Mucosa of rectum (tissue), 2 donors: ENCODE results near the gene ZSWIM5.
A peak's percentile ranks its signal among the peaks of the same experiment; 100 is the strongest.
"Not testable (repeated sequence)": the region's sequence is repeated elsewhere in the genome, so short reads cannot be mapped to it uniquely, and the experiment has no call there.

ENCODE experiments used
- H3K27ac ChIP-seq, 2 donors: one replicate each; pipeline ENCODE4 v1.7.0; 2013; ENCODE audit warnings: inconsistent platforms in 2 of 2, low read depth in 2 of 2, low read length in 2 of 2
- H3K27me3 ChIP-seq, 2 donors: one replicate each; pipeline ENCODE4 v1.7.0; 2013; ENCODE audit warnings: low read length in 2 of 2; ENCODE audit not compliant: control insufficient read depth in 2 of 2, insufficient read depth in 2 of 2
- H3K36me3 ChIP-seq, 2 donors: one replicate each; pipeline ENCODE4 v1.7.0; 2013; ENCODE audit warnings: low read length in 2 of 2; ENCODE audit not compliant: control insufficient read depth in 2 of 2, insufficient read depth in 2 of 2
- H3K4me1 ChIP-seq, 2 donors: one replicate each; pipeline ENCODE4 v1.7.0; 2013; ENCODE audit warnings: low read length in 2 of 2, mild to moderate bottlenecking in 1 of 2; ENCODE audit not compliant: control insufficient read depth in 2 of 2, insufficient read depth in 2 of 2
- H3K4me3 ChIP-seq, 2 donors: one replicate each; pipeline ENCODE4 v1.7.0; 2013; ENCODE audit warnings: low read length in 2 of 2
- H3K9ac ChIP-seq, 2 donors: one replicate each; pipeline ENCODE4 v1.7.0; 2013; ENCODE audit warnings: low read length in 2 of 2, low read depth in 1 of 2, mild to moderate bottlenecking in 1 of 2
- H3K9me3 ChIP-seq, 2 donors: one replicate each; pipeline ENCODE4 v1.7.0; 2013; ENCODE audit warnings: low read length in 2 of 2; ENCODE audit not compliant: control insufficient read depth in 2 of 2
- donor health status: healthy.
- donor health status: Normal muscosa, but diverticular disease.

ZSWIM5 gene

GRCh38 chr1:45205910-45206721, at the start of gene ZSWIM5:
Gene ZSWIM5, minus strand, starts transcription at chr1:45206605. Its CDS starts 255 bp downstream, at chr1:45206350.
- Histone ChIP-seq H3K4me1 (peaks cover 3 to 12% of the 10 kb centered on the region in 2 donors), H3K27me3 (peaks cover 0 to 1% of the 10 kb centered on the region in 2 donors), H3K27ac (peak within 1 kb of the TSS; percentile 78 to 82), H3K4me3 (peak within 1 kb of the TSS; percentile 70 to 87), H3K9me3 (no peaks in the 10 kb centered on the region), H3K9ac (peak within 1 kb of the TSS; percentile 72 to 76), H3K36me3 (no peaks in the 10 kb centered on the region)

- no peak overlapping the region for H3K27ac ChIP-seq
- H3K36me3 ChIP-seq, result no peaks in the 10 kb centered on the region
- peaks cover 0 to 3% of the 10 kb centered on the region in 2 donors for H3K27me3 ChIP-seq
- peaks cover 0 to 7% of the 10 kb centered on the region in 2 donors for H3K9me3 ChIP-seq
- H3K4me1 ChIP-seq, result peaks cover 5 to 13% of the 10 kb centered on the region in 2 donors
- H3K9ac ChIP-seq, result no peak overlapping the region
- H3K4me3 ChIP-seq, result no peak overlapping the region
Measured at GRCh38 chr1:45254490-45254889, 48.1 kb upstream of the ZSWIM5 start.

GRCh38 chr1:45250544-45250943, 44.1 kb upstream of the ZSWIM5 start:
- no peak overlapping the region for H3K27ac ChIP-seq
- H3K36me3 ChIP-seq, result no peaks in the 10 kb centered on the region
- H3K4me1 ChIP-seq, result peaks cover 5 to 13% of the 10 kb centered on the region in 2 donors
- no peaks in the 10 kb centered on the region for H3K9me3 ChIP-seq
- peaks cover 0 to 3% of the 10 kb centered on the region in 2 donors for H3K27me3 ChIP-seq
- no peak overlapping the region for H3K9ac ChIP-seq
- no peak overlapping the region for H3K4me3 ChIP-seq

- not testable (repeated sequence) for H3K4me1 ChIP-seq, H3K9ac ChIP-seq
Measured at GRCh38 chr1:45248004-45248403, 41.6 kb upstream of the ZSWIM5 start.

GRCh38 chr1:45246760-45247159, 40.4 kb upstream of the ZSWIM5 start:
- Histone ChIP-seq H3K4me1 (no peaks in the 10 kb centered on the region), H3K27me3 (peaks cover 0 to 1% of the 10 kb centered on the region in 2 donors), H3K9ac (no peak overlapping the region), H3K4me3 (no peak overlapping the region), H3K36me3 (no peaks in the 10 kb centered on the region), H3K9me3 (no peaks in the 10 kb centered on the region), H3K27ac (peak overlapping the region in 1 of 2 donors; percentile 62)

More at GRCh38 chr1:45248004-45248403, 41.6 kb upstream of the ZSWIM5 start:
- H3K27ac ChIP-seq, H3K36me3 ChIP-seq, H3K9me3 ChIP-seq, H3K27me3 ChIP-seq, H3K4me3 ChIP-seq: not testable (repeated sequence)

GRCh38 chr1:45246359-45246758, 40.0 kb upstream of the ZSWIM5 start:
- H3K9me3 ChIP-seq, result not testable (repeated sequence)

GRCh38 chr1:45244660-45245059, 38.3 kb upstream of the ZSWIM5 start:
- Histone ChIP-seq H3K36me3 (no peaks in the 10 kb centered on the region), H3K9ac (no peak overlapping the region), H3K27ac (no peak overlapping the region), H3K27me3 (no peaks in the 10 kb centered on the region), H3K4me3 (no peak overlapping the region), H3K4me1 (no peaks in the 10 kb centered on the region), H3K9me3 (no peaks in the 10 kb centered on the region)

More at GRCh38 chr1:45246359-45246758, 40.0 kb upstream of the ZSWIM5 start:
- H3K27ac ChIP-seq, result peak overlapping the region in 1 of 2 donors; percentile 62
- not testable (repeated sequence) for H3K4me3 ChIP-seq, H3K36me3 ChIP-seq, H3K4me1 ChIP-seq, H3K9ac ChIP-seq, H3K27me3 ChIP-seq

GRCh38 chr1:45243476-45244343, 37.3 kb upstream of the ZSWIM5 start:
- H3K4me1 ChIP-seq, result no peaks in the 10 kb centered on the region
- no peak overlapping the region for H3K27ac ChIP-seq
- H3K27me3 ChIP-seq, result no peaks in the 10 kb centered on the region
- H3K4me3 ChIP-seq, result no peak overlapping the region
- no peaks in the 10 kb centered on the region for H3K9me3 ChIP-seq
- H3K36me3 ChIP-seq, result no peaks in the 10 kb centered on the region
- no peak overlapping the region for H3K9ac ChIP-seq

GRCh38 chr1:45238846-45239245, 32.4 kb upstream of the ZSWIM5 start:
- no peak overlapping the region for H3K4me3 ChIP-seq
- H3K9ac ChIP-seq, result no peak overlapping the region
- no peaks in the 10 kb centered on the region for H3K9me3 ChIP-seq
- H3K27ac ChIP-seq, result no peak overlapping the region
- no peaks in the 10 kb centered on the region for H3K27me3 ChIP-seq
- no peaks in the 10 kb centered on the region for H3K36me3 ChIP-seq
- H3K4me1 ChIP-seq, result no peaks in the 10 kb centered on the region

- no peaks in the 10 kb centered on the region for H3K36me3 ChIP-seq
- no peaks in the 10 kb centered on the region for H3K4me1 ChIP-seq
- H3K27ac ChIP-seq, result no peak overlapping the region
- H3K4me3 ChIP-seq, result no peak overlapping the region
- no peaks in the 10 kb centered on the region for H3K9me3 ChIP-seq
- H3K27me3 ChIP-seq, result no peaks in the 10 kb centered on the region
- H3K9ac ChIP-seq, result no peak overlapping the region
Measured at GRCh38 chr1:45236136-45236535, 29.7 kb upstream of the ZSWIM5 start.
